ENCODE results near the gene CMTM3.

The CMTM3 gene

DNA sequence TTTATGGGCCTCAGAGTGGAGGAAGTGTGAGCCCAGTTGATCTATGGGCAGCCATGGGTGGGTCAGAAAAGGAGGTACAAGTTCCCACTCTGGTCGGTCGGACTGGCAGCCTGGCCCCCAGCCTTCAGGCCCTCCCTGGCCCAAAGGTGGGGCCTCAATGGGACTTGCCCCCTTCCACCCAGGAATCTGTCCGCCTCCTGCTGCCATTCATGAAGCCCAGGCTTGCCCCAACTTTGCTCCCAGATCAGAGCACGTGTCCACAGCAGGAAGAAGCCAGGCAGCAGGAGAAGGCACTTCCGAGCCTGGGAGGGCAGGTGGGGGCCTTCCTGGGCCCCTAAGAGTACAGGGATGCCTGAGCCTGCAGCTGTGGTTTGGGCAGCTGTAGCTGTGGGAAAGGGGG is 3.0 kb upstream of the CMTM3 start:
- no peak for TF ChIP-seq CTCF (IDR thresholded peaks at IDR 0.05; ENCODE audit: insufficient read depth, low read length, poor library complexity, severe bottlenecking)
- Histone ChIP-seq H3K27me3 (replicated peaks; ENCODE audit: control insufficient read depth, insufficient read depth, low read length) (no peaks in the 10 kb centered on the region), H3K36me3 (ENCODE audit: control insufficient read depth, insufficient read depth, low read length) (no peaks in the 10 kb centered on the region), H3K4me3 (replicated peaks; ENCODE audit: low read depth, low read length) (no peak overlapping the region)
- no peak for DNase-seq (ENCODE audit: extremely low read depth, insufficient read length)

DNA sequence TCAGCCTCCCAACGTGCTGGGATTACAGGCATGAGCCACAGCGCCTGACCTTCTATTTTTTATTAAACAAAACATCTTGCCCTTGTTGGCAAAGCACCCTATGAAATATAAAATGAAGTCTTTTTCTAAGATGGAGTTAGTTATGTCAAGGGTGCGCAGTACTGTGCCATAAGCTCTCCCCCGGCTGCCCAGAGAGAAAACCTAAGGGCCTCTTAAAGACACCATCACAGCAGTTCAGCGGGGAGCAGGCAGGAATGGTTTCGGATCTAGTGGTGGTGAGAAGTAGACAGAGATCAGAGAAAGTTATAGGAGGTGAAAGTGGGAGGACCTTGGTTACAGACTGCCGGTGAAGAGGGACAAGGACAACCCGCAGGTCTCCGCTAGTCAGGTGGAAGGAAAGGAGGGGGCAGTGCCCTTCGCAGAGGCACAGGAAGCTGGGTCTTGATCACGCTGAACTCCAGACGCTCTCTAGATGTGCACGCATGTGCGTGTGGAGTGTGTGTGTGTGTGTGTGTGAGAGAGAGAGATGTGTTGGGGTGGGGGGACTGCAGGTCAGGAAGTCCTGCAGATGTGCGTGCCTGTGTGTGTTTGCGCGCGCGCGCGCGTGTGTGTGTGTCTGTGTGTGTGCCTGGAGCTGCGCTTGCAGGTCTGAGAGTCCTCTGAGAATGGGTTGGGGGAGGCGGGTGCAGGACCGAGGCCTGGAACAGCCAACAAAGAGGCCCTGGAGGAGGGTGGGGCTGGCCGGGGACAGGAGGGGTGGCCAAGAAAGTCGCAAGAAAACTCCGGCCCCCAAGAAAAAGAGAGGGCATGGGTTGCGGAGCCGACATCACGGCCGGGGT is 748 bp upstream of the CMTM3 start:
- peak overlapping the region; percentile 73 for H3K4me3 ChIP-seq (replicated peaks; ENCODE audit: low read depth, low read length)
- no peaks in the 10 kb centered on the region for H3K27me3 ChIP-seq (replicated peaks; ENCODE audit: control insufficient read depth, insufficient read depth, low read length)
- H3K36me3 ChIP-seq (ENCODE audit: control insufficient read depth, insufficient read depth, low read length): no peaks in the 10 kb centered on the region; the same call in 1 of the 2 replicates
- TF ChIP-seq CTCF (IDR thresholded peaks at IDR 0.05; ENCODE audit: insufficient read depth, low read length, poor library complexity, severe bottlenecking): no peak
- peak; percentile 81 for DNase-seq (ENCODE audit: extremely low read depth, insufficient read length)

DNA sequence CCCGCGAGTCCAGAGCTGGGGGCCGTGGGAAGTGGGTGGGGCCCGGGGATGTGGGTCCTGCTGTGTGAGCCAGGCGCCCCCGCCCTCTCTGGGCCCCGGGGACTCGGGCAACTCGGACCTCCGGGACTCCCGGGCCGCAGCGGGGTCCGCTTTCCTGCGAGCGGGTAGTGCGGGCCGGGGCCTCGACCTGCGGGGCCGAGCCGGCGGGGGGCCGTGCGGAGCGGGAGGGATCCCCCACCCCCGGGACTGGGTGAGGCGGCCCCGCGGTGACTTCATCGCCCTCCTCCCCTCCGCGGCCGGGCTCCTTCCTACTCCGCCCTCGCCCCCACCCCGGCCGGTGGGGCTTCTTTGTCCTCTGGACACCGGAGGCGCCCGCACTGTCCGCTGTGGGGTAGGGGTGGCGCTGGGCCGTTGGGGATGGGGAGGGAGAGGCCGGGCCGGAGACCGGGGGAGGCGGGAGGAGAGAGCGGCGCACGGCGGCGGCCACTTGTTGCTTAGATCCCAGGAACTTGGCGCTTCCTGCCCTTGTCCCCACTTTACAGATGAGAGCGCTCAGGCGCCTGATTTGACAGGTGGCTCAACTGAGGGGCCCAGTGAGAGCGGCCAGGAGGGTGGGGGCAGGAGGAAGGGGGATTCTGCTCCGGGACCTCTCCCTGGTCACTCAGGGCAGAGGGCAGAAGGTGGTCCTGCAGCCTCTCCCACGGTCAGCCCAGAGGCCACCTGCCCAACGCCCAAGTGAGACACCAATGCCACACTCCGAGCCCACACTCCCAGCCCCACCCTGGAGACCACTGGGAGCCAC is 874 bp downstream of the CMTM3 start:
- peak overlapping the region; percentile 73 for H3K4me3 ChIP-seq (replicated peaks; ENCODE audit: low read depth, low read length)
- TF ChIP-seq CTCF (IDR thresholded peaks at IDR 0.05; ENCODE audit: insufficient read depth, low read length, poor library complexity, severe bottlenecking): peak; percentile 9
- H3K27me3 ChIP-seq (replicated peaks; ENCODE audit: control insufficient read depth, insufficient read depth, low read length): no peaks in the 10 kb centered on the region
- H3K36me3 ChIP-seq (ENCODE audit: control insufficient read depth, insufficient read depth, low read length): peaks cover 9% of the 10 kb centered on the region
- DNase-seq (ENCODE audit: extremely low read depth, insufficient read length): peak; percentile 40

DNA sequence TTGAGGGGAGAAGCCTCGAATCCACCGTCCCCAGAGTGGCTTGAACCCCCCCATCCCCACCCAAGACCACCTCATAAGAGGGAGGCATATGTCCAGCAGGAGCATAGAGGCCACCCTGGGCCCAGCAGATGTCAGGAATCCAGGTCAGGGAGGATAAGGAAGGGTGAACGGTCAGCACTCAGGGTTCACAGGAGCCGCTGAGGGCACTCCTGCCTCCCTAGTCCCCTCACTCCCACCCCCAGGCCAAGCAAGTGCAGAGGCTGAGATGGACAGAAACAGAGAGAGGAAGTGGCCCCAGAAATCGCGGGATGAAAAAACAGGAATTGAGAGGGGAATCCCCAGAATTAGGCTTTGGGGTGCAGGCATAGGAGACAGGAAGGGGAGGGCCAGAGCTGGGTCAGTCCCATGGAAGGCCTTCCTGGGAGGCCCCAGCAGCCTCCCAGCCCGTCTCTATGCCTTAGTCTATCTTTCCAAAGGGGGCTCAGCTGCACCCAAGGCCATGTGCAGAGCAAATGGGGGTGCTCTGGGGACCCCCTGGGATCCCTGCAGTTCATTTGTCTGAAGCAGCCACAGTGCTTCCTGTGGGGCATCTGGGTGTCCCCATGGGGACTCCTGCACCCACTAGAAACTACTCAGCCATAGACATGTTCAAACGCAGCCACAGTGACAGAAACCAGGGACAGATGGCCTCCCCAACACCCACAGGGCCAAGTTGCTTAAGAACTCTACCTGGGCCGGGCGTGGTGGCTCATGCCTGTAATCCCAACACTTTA is 1.7 kb downstream of the CMTM3 start:
- no peak for TF ChIP-seq CTCF (IDR thresholded peaks at IDR 0.05; ENCODE audit: insufficient read depth, low read length, poor library complexity, severe bottlenecking)
- peaks cover 11% of the 10 kb centered on the region for H3K36me3 ChIP-seq (ENCODE audit: control insufficient read depth, insufficient read depth, low read length)
- DNase-seq (ENCODE audit: extremely low read depth, insufficient read length): peak; percentile 75
- peak overlapping the region; percentile 73 for H3K4me3 ChIP-seq (replicated peaks; ENCODE audit: low read depth, low read length)
- H3K27me3 ChIP-seq (replicated peaks; ENCODE audit: control insufficient read depth, insufficient read depth, low read length): no peaks in the 10 kb centered on the region

DNA sequence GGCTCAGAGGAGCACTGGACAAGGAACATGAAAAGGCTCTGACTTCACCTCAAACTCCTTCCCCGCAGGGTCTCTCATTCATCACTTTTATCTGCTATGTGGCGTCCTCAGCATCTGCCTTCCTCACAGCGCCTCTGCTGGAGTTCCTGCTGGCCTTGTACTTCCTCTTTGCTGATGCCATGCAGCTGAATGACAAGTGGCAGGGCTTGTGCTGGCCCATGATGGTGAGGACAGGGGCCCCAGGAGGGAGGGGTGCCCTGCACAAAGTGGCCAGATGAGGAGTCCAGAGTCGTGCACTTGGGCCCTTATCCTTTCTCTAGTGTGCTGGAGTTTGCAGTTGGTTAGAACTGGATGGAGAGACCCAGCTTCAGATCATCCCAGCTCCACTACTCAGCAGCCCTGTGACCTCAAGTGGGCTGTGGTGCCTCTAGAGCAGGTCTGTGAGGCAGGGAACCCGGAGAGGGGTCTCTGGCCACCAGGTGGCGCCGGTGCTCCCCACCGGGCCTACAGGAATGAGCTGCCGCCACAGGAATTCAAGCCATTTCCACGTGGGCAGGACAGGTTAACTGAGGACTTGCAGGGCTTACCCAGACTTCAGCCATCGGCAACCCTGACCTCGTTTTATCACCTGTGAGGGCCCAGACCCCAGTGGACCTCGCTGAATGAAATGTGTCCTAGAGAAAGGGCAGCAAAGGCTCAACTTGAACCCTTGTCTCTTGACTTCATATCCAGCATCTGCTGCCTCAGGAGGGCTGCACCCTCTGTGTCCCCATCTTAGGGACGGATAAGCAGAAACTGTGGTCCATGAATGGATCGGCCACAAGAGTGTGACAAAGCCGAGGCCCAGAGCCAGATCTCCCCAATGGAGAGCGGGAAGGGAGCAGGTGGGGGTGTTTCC is 4.0 kb downstream of the CMTM3 start:
- Histone ChIP-seq H3K4me3 (replicated peaks; ENCODE audit: low read depth, low read length) (no peak overlapping the region), H3K27me3 (replicated peaks; ENCODE audit: control insufficient read depth, insufficient read depth, low read length) (no peaks in the 10 kb centered on the region), H3K36me3 (ENCODE audit: control insufficient read depth, insufficient read depth, low read length) (peaks cover 13% of the 10 kb centered on the region)
- peak; percentile 83 for DNase-seq (ENCODE audit: extremely low read depth, insufficient read length)
- TF ChIP-seq CTCF (IDR thresholded peaks at IDR 0.05; ENCODE audit: insufficient read depth, low read length, poor library complexity, severe bottlenecking): peak; percentile 95

Data from GM06990 (cell line).